A673 (cell line): ENCODE data around the gene SRPK3. TPM values are rescaled to one million over a fixed set of nuclear protein-coding genes. Genes with fewer than 3 reads are reported as not detected.

Experiments used
- BruUV-seq: library from RNA; stranded (reverse); fragments of 400-500 nt; replicated peaks from 2 replicates; lab custom pipeline; 2021; lab: Mats Ljungman, UMichigan
- CTCF ChIA-PET: fragments of 300-600 bp; sonication (Branson Sonifier 250); formaldehyde crosslinking; loops from one replicate; lab custom pipeline; 2022; ENCODE audit warnings: antibody characterized with exemption; lab: Charles Lee
- POLR2A ChIA-PET: fragments of 300-600 bp; sonication (Branson Sonifier 250); formaldehyde crosslinking; loops from one replicate; lab custom pipeline; 2022; ENCODE audit warnings: antibody characterized with exemption; ENCODE audit not compliant: low non-redundant PET; lab: Charles Lee
- DNase-seq: peaks from one replicate; pipeline ENCODE4 v3.0.0-alpha.2; 2015; ENCODE audit warnings: low spot score
- H3K27ac ChIP-seq: fragments of 200-600 bp; sonication (generic); 2 replicates; pipeline ENCODE4 v1.5.1; 2016; ENCODE audit warnings: mixed run types, low read depth, mild to moderate bottlenecking, mixed read lengths, antibody characterized with exemption, low read length; ENCODE audit not compliant: poor library complexity, severe bottlenecking
- H3K27me3 ChIP-seq: fragments of 200-600 bp; sonication (generic); replicated peaks from 2 replicates; pipeline ENCODE4 v1.6.1; 2017; ENCODE audit warnings: mixed run types, low read depth, mild to moderate bottlenecking, mixed read lengths, antibody characterized with exemption, low read length; ENCODE audit not compliant: insufficient read depth, poor library complexity
- H3K36me3 ChIP-seq: fragments of 200-600 bp; sonication (generic); 2 replicates; pipeline ENCODE4 v1.6.1; 2016; ENCODE audit warnings: mixed run types, mild to moderate bottlenecking, mixed read lengths, antibody characterized with exemption, low read length; ENCODE audit not compliant: insufficient read depth, poor library complexity, severe bottlenecking
- H3K4me1 ChIP-seq: fragments of 200-600 bp; sonication (generic); 2 replicates; pipeline ENCODE4 v1.6.1; 2017; ENCODE audit warnings: mixed run types, mild to moderate bottlenecking, mixed read lengths, antibody characterized with exemption, low read length; ENCODE audit not compliant: insufficient read depth, poor library complexity, severe bottlenecking
- H3K4me3 ChIP-seq: fragments of 200-600 bp; sonication (generic); 2 replicates; pipeline ENCODE4 v1.5.1; 2016; ENCODE audit warnings: low read depth, mixed run types, mild to moderate bottlenecking, mixed read lengths, low read length; ENCODE audit not compliant: poor library complexity, severe bottlenecking
- H3K9me3 ChIP-seq: fragments of 200-600 bp; sonication (generic); 2 replicates; pipeline ENCODE4 v1.6.1; 2016; ENCODE audit warnings: mixed run types, low read depth, mild to moderate bottlenecking, mixed read lengths, antibody characterized with exemption, low read length; ENCODE audit not compliant: poor library complexity, severe bottlenecking
- CTCF ChIP-seq: fragments of 300-800, 200-600 bp; sonication (generic); conservative IDR thresholded peaks from 2 replicates; pipeline ENCODE4 v1.5.1; 2017; ENCODE audit warnings: low read depth, mild to moderate bottlenecking, antibody characterized with exemption, low read length, moderate library complexity, mixed read lengths
- EZH2 ChIP-seq: fragments of 200-600 bp; sonication (generic); IDR thresholded peaks from 2 replicates; pipeline ENCODE4 v1.6.1; 2017; ENCODE audit warnings: borderline replicate concordance, low read depth, mild to moderate bottlenecking, mixed read lengths, antibody characterized with exemption, low read length; ENCODE audit not compliant: poor library complexity, severe bottlenecking
- intact Hi-C: fragments of 100-400 bp; cut with micrococcal nuclease; formaldehyde crosslinking; loops from one replicate; pipeline ENCODE4 v1.10.0; 2022; ENCODE audit not compliant: unreplicated experiment
- total RNA-seq: library from RNA; stranded (reverse); gene quantifications from 2 replicates; pipeline ENCODE4 v1.2.3, GENCODE V29; 2021

The SRPK3 gene
- total RNA-seq, 1 experiment from 2014 or later, result not detected

DNA sequence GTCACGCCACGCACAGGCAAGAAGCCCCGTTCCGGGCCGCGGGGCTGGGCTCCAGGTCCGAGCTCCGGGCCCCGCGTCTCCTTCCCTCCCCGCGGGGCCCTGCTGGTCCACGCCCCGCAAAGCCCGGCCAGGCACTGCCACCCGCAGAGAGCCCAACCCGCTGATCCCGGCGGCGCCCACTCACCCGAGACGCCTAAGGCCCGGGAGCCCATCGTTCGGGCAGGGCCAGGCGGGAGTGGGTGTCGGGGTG is 48.6 kb downstream of the SRPK3 start:
- no peaks in the 10 kb centered on the region for H3K9me3 ChIP-seq
- intact Hi-C loops, result no loop called here
- no TSS peak for BruUV-seq
- POLR2A ChIA-PET, result no interaction called here
- H3K4me3 ChIP-seq, result peak overlapping the region; percentile 47
- CTCF ChIA-PET, result no interaction called here
- TF ChIP-seq CTCF, result no peak
- no peak for TF ChIP-seq EZH2
- DNase-seq, result no peak
- H3K27ac ChIP-seq, result no peak overlapping the region
- peaks cover 4% of the 10 kb centered on the region for H3K4me1 ChIP-seq
- H3K27me3 ChIP-seq, result peaks cover 18% of the 10 kb centered on the region
- H3K36me3 ChIP-seq, result no peaks in the 10 kb centered on the region

GRCh38 chrX:153829799-153830639 is 49.2 kb downstream of the SRPK3 start, which contains the start of gene PDZD4:
TSS of gene PDZD4 (minus strand) at chrX:153830544. CDS start at chrX:153830298, 246 bp downstream.
- peak within 1 kb of the TSS; percentile 47 for H3K4me3 ChIP-seq
- ChIA-PET POLR2A (no interaction called here), CTCF (no interaction called here)
- peaks cover 18% of the 10 kb centered on the region for H3K27me3 ChIP-seq
- intact Hi-C loops, result no loop called here
- DNase-seq, result no peak
- BruUV-seq, result no TSS peak
- no peak for TF ChIP-seq CTCF
- TF ChIP-seq EZH2, result peak; percentile 42
- H3K9me3 ChIP-seq, result no peaks in the 10 kb centered on the region
- no peak within 1 kb of the TSS for H3K27ac ChIP-seq
- H3K4me1 ChIP-seq, result peaks cover 4% of the 10 kb centered on the region
- H3K36me3 ChIP-seq, result no peaks in the 10 kb centered on the region

- no TSS peak for BruUV-seq
- TF ChIP-seq CTCF (no peak), EZH2 (no peak)
- intact Hi-C loops, result no loop called here
These were observed 50.0 kb downstream of the SRPK3 start for GRCh38 chrX:153830640-153831428.

More at GRCh38 chrX:153830640-153831428, 50.0 kb downstream of the SRPK3 start:
- Histone ChIP-seq H3K4me3 (peak overlapping the region; percentile 47), H3K36me3 (no peaks in the 10 kb centered on the region), H3K27me3 (peaks cover 18% of the 10 kb centered on the region), H3K9me3 (no peaks in the 10 kb centered on the region), H3K27ac (no peak overlapping the region), H3K4me1 (peaks cover 4% of the 10 kb centered on the region)
- POLR2A ChIA-PET, result no interaction called here
- CTCF ChIA-PET, result no interaction called here
- no peak for DNase-seq
